ENCODE measurements around the gene GLB1L3.
A peak's percentile ranks its signal among the peaks of the same experiment; 100 is the strongest.
"Not testable (repeated sequence)": the region's sequence is repeated elsewhere in the genome, so short reads cannot be mapped to it uniquely, and the experiment has no call there.

The GLB1L3 gene

DNA sequence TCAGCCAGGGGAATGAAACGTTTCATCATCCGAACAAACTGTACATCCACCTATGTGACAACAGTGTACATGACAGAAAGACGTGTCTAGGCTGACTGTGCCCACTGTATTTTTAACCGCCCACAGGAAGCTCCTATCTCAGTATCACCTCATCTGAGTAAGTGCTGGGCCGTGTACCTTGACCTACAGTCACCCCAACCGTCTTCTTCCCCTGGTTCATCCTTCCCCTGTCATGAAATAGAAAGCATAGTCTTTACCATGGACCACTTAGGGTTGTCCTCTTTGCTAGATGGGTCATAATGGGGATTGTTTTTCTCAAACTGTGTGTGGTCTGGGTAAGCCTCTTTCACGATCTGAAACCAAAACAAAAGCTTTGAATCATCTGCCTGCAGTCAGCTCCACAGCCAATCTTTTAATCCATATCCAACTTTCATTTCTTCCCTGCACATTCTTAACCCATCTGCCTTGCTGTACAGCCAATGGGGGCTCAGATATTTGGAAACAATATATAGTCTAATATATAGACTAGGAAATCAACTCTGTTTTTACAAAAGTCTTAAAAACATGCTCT is 27.2 kb upstream of the GLB1L3 start:
- H3K4me3 ChIP-seq (replicated peaks; ENCODE audit: low read depth, low read length) = no peak overlapping the region
- DNase-seq (ENCODE audit: low read depth) = no peak
- TF ChIP-seq, protein P1, sequence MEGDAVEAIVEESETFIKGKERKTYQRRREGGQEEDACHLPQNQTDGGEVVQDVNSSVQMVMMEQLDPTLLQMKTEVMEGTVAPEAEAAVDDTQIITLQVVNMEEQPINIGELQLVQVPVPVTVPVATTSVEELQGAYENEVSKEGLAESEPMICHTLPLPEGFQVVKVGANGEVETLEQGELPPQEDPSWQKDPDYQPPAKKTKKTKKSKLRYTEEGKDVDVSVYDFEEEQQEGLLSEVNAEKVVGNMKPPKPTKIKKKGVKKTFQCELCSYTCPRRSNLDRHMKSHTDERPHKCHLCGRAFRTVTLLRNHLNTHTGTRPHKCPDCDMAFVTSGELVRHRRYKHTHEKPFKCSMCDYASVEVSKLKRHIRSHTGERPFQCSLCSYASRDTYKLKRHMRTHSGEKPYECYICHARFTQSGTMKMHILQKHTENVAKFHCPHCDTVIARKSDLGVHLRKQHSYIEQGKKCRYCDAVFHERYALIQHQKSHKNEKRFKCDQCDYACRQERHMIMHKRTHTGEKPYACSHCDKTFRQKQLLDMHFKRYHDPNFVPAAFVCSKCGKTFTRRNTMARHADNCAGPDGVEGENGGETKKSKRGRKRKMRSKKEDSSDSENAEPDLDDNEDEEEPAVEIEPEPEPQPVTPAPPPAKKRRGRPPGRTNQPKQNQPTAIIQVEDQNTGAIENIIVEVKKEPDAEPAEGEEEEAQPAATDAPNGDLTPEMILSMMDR (IDR thresholded peaks at IDR 0.05; ENCODE audit: low read length, missing control alignments) = no peak

DNA sequence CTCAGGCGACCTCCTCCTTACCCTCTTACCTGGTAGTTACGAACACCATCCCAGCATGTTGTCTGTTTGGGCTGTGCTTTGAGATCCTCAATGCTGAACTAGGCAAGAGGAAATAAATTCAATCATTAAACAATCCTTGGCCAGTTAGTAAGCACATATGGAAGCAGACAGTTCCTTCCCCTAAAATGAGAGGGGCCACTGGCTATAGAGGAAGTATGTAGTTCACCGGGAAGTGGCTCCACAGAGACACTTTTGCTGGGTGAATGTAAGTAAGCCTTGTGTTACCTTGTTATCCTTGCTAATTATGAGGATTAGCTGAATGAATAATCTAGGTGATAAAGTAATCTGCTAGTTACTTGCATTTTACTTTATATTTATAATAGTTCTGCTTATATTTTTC is 25.9 kb upstream of the GLB1L3 start:
- no peak overlapping the region for H3K4me3 ChIP-seq (replicated peaks; ENCODE audit: low read depth, low read length)
- TF ChIP-seq, protein P1 (IDR thresholded peaks at IDR 0.05; ENCODE audit: low read length, missing control alignments) = no peak
- no peak for DNase-seq (ENCODE audit: low read depth)

DNA sequence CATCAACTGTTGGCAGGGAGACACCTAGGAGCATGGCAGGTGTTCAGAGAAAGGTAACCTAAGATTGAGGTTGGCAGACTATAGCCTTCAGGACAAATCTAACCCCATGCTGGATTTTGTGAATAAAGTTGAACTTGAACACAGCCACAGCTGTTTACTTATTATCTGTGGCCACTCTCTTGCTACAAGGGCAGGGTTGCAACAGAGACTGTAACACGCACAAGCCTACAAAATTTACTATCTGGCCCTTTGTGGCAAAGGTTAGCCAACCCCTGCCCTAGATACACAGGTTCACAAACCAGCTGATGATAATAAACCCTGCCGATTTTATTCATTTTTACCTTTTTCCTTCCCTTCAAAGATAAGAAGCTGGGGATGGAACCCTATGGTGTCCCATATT is 25.5 kb upstream of the GLB1L3 start:
- no peak overlapping the region for H3K4me3 ChIP-seq (replicated peaks; ENCODE audit: low read depth, low read length)
- TF ChIP-seq, protein P1 (IDR thresholded peaks at IDR 0.05; ENCODE audit: low read length, missing control alignments) = no peak
- DNase-seq (ENCODE audit: low read depth) = no peak

DNA sequence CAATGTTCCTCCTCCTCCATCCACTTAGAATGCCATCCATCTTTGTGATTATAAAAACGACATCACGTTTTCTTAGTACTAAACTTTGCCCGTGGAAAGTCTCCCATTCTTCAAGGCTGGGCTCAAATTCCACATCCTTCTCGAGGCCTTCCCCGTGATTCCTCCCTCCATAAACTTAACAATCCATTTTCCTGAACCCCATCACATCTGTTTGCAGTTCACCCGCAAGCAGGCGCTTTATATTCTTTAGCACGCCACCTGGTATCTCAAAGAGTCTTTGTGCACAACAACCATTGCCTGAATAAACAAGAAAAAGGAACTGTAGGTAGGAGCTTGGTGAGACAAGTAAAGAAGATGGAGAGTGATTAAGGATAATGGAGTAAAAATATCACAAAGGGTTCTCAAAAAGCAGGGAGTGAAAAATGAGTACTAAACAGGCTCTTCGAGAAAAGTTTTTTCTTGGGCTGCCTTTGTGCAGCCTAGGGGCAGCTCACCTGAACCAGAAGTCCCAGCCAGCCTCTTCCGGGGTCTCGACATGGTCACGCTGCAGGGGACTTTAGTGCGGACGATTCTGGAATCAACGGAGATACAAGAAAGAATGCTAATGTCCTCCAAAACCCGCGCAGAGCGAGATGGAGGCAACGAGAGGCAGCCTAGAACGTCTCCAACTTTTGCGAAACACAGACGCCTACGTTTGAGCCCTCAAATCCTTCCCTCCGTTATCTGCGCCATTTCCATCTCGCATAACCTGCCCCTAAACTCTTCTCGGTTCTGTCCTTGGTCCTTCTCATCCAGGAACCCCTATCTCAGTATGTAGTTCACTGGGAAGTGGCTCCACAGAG is 23.6 kb upstream of the GLB1L3 start:
- H3K4me3 ChIP-seq (replicated peaks; ENCODE audit: low read depth, low read length) = peak overlapping the region; percentile 82
- DNase-seq (ENCODE audit: low read depth) = peak; percentile 65
- TF ChIP-seq, protein P1 (IDR thresholded peaks at IDR 0.05; ENCODE audit: low read length, missing control alignments) = no peak

DNA sequence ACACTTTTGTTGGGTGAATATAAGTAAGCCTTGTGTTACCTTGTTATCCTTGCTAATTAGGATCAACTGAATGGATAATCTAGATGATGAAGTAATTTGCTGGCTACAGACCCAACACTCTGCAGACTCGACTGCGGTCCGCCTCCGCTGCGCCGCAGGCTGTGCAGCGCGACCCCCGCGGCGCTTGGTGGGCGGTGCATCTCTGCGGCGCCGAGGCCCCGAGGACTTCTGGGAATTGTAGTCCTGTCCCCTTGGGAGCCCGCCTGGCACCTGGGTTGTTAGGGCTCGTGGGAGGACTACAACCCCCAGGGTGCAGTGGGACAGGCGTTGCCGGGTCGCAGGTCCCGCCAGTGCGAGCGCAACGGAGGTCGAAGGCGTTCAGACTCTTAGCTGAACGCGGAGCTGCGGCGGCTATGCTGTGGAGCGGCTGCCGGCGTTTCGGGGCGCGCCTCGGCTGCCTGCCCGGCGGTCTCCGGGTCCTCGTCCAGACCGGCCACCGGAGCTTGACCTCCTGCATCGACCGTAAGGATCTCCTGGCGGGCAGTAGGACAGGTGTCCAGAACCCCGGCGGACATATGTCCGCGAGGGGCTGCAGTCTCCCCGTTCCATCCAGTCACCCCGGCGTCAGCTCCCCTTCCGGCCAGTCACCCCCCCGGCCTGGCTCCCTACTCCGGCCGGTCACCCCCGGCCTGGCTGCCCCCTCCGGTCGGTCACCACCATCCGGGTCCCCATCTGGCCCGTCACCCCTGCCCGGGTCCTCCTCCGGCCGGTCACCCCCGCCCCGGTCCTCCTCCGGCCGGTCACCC is 22.8 kb upstream of the GLB1L3 start, which contains the start of the genes ACAD8 and THYN1:
ACAD8 (plus strand) TSS at position 381 of the 806 bp plus-strand sequence; CDS start at position 414, 33 bp downstream.
THYN1 (minus strand) TSS at position 165 of the 806 bp plus-strand sequence. CDS start 470 bp downstream, outside the sequence.
- TF ChIP-seq, protein P1 (IDR thresholded peaks at IDR 0.05; ENCODE audit: low read length, missing control alignments) = no peak
- DNase-seq (ENCODE audit: low read depth) = peak; percentile 97
- H3K4me3 ChIP-seq (replicated peaks; ENCODE audit: low read depth, low read length) = peak within 1 kb of the TSS; percentile 82

DNA sequence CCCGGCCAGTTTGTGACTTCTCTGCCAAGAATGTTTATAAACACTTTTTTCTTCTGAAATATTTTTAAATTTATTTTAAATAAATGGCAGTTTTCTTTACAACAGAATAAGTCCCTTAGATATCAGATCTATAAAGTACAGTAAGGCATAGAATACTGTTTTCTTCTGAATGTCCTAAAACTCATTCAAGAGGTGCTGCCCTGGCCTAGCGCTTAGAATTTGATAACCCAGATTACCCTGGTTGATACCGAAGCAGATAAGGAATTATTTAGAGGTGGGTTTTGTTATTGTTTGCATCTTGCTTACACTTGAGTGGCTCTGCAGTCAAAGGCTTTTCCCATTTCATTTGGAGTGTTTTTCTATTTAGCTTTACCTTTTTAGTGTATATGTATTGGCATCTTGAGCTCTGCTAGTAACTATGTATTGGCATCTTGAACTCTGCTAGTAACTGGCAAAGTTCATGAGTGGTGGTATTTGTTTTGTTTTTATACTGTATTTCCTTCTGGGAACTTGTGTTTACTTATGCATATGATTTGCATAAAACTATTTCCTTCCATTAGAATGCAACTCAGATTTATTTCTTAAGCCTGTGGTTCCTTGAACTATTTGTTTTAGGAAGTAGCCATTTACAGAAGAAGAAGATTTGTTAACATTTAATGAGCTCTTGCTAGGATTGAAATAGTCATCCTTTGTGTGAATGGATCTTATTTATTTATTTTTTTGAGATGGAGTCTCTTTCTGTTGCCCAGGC is 21.6 kb upstream of the GLB1L3 start:
- DNase-seq (ENCODE audit: low read depth) = no peak
- peak overlapping the region; percentile 82 for H3K4me3 ChIP-seq (replicated peaks; ENCODE audit: low read depth, low read length)
- TF ChIP-seq, protein P1 (IDR thresholded peaks at IDR 0.05; ENCODE audit: low read length, missing control alignments) = no peak

DNA sequence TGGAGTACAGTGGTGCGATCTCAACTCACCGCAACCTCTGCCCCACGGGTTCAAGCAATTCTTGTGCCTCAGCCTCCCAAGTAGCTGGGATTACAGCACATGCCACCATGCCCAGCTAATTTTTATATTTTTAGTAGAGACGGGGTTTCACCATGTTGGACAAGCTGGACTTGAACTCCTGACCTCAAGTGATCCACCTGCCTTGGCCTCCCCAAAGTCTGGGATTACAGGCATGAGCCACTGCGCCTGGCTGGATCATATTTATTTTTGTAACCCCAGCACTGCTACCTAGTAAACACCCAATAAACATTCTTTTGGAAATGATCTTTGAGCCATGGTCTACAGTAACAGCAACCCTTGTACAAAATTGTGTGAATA is 21.0 kb upstream of the GLB1L3 start:
- H3K4me3 ChIP-seq (replicated peaks; ENCODE audit: low read depth, low read length); DNase-seq (ENCODE audit: low read depth): not testable (repeated sequence)
